IMR-90 (cell line): Measurements from ENCODE around the gene CCDC40. TPM values are rescaled to one million over a fixed set of nuclear protein-coding genes. Genes with fewer than 3 reads are reported as not detected.

Source experiments
- ATAC-seq: fragments of 200-7000 bp; cut with Tn5 transposase; 2 replicates; pipeline ENCODE4 v1.9.1; 2020; ENCODE audit warnings: low read depth, mild to moderate bottlenecking, moderate library complexity
- BruUV-seq: library from RNA; stranded (reverse); fragments of 400-500 nt; replicated peaks from 2 replicates; lab custom pipeline; 2021; lab: Mats Ljungman, UMichigan
- CTCF ChIA-PET: fragments of 300-600 bp; formaldehyde crosslinking; extraction: SDS; loops from one replicate; lab custom pipeline; 2021; ENCODE audit warnings: antibody characterized with exemption; lab: Yijun Ruan, JAX
- POLR2A ChIA-PET: fragments of 300-600 bp; sonication (Branson Sonifier 250); formaldehyde crosslinking; loops from one replicate; lab custom pipeline; 2022; ENCODE audit warnings: antibody characterized with exemption; ENCODE audit not compliant: unreplicated experiment; lab: Charles Lee
- DNase-seq: peaks from one replicate; pipeline ENCODE4 v3.0.0; 2013
- H2AFZ ChIP-seq: replicated peaks from 2 replicates; pipeline ENCODE3; 2013; ENCODE audit warnings: low read length, mild to moderate bottlenecking; ENCODE audit not compliant: poor library complexity
- H2AK5ac ChIP-seq: 2 replicates; pipeline ENCODE4 v1.6.1; 2013; ENCODE audit warnings: low read depth, low read length, inconsistent platforms
- H2AK9ac ChIP-seq: replicated peaks from 2 replicates; pipeline ENCODE3; 2013; ENCODE audit warnings: mild to moderate bottlenecking, low read depth, low read length, moderate library complexity; ENCODE audit not compliant: poor library complexity
- H2BK120ac ChIP-seq: 2 replicates; pipeline ENCODE4 v1.6.1; 2013; ENCODE audit warnings: low read depth, low read length, inconsistent platforms
- H2BK15ac ChIP-seq: 3 replicates; pipeline ENCODE4 v1.6.1; 2013; ENCODE audit warnings: low read depth, low read length, inconsistent platforms
- H2BK20ac ChIP-seq: 2 replicates; pipeline ENCODE4 v1.6.1; 2013; ENCODE audit warnings: low read depth, mild to moderate bottlenecking, inconsistent platforms, low read length, moderate library complexity
- H2BK5ac ChIP-seq: 2 replicates; pipeline ENCODE4 v1.6.1; 2013; ENCODE audit warnings: mild to moderate bottlenecking, low read depth, low read length, inconsistent platforms; ENCODE audit not compliant: poor library complexity, severe bottlenecking
- H3K14ac ChIP-seq: replicated peaks from 2 replicates; pipeline ENCODE4 v1.6.1; 2013; ENCODE audit warnings: low read depth, low read length, inconsistent platforms
- H3K18ac ChIP-seq: 2 replicates; pipeline ENCODE4 v1.6.1; 2013; ENCODE audit warnings: low read depth, low read length, control low read depth
- H3K23ac ChIP-seq: 2 replicates; pipeline ENCODE4 v1.6.1; 2013; ENCODE audit warnings: low read depth, low read length, inconsistent platforms
- H3K27ac ChIP-seq: 2 replicates; pipeline ENCODE4 v1.5.1; 2013; ENCODE audit warnings: mild to moderate bottlenecking, control low read depth, low read length; ENCODE audit not compliant: insufficient read depth
- H3K27me3 ChIP-seq: 2 replicates; pipeline ENCODE4 v1.6.1; 2013; ENCODE audit warnings: low read length; ENCODE audit not compliant: control insufficient read depth, insufficient read depth
- H3K36me3 ChIP-seq: 2 replicates; pipeline ENCODE4 v1.6.1; 2013; ENCODE audit warnings: low read length, mixed read lengths; ENCODE audit not compliant: control insufficient read depth, insufficient read depth
- H3K4ac ChIP-seq: 2 replicates; pipeline ENCODE4 v1.6.1; 2013; ENCODE audit warnings: low read depth, low read length, inconsistent platforms
- H3K4me1 ChIP-seq: 2 replicates; pipeline ENCODE4 v1.6.1; 2013; ENCODE audit warnings: low read length, mixed read lengths; ENCODE audit not compliant: control insufficient read depth, insufficient read depth
- H3K4me2 ChIP-seq: 2 replicates; pipeline ENCODE4 v1.6.1; 2013; ENCODE audit warnings: low read depth, mild to moderate bottlenecking, control low read depth, low read length, moderate library complexity
- H3K4me3 ChIP-seq: 2 replicates; pipeline ENCODE4 v1.5.1; 2013; ENCODE audit warnings: low read depth, mild to moderate bottlenecking, control low read depth, low read length, moderate library complexity; ENCODE audit not compliant: insufficient read depth
- H3K56ac ChIP-seq: 2 replicates; pipeline ENCODE4 v1.6.1; 2013; ENCODE audit warnings: low read length, inconsistent platforms; ENCODE audit not compliant: insufficient read depth; ENCODE audit errors: extremely low read depth
- H3K79me1 ChIP-seq, 2 experiments: 2 replicates each; pipeline ENCODE4 v1.6.1; 2013; ENCODE audit warnings: low read length in 2 of 2, inconsistent platforms in 1 of 2, low read depth in 1 of 2
- H3K9ac ChIP-seq: 2 replicates; pipeline ENCODE4 v1.6.1; 2013; ENCODE audit warnings: low read depth, low read length, control low read depth
- H3K9me1 ChIP-seq: 2 replicates; pipeline ENCODE4 v1.6.1; 2013; ENCODE audit warnings: low read length, inconsistent platforms; ENCODE audit not compliant: insufficient read depth
- H3K9me3 ChIP-seq: 2 replicates; pipeline ENCODE4 v1.6.1; 2013; ENCODE audit warnings: low read length; ENCODE audit not compliant: control insufficient read depth, insufficient read depth
- H4K20me1 ChIP-seq: 2 replicates; pipeline ENCODE4 v1.6.1; 2013; ENCODE audit warnings: low read length, inconsistent platforms; ENCODE audit not compliant: insufficient read depth
- H4K5ac ChIP-seq: 2 replicates; pipeline ENCODE4 v1.6.1; 2013; ENCODE audit warnings: mild to moderate bottlenecking, low read depth, low read length, control low read depth
- H4K8ac ChIP-seq, 2 experiments: 2 replicates each; pipeline ENCODE4 v1.6.1; 2013; ENCODE audit warnings: low read depth in 2 of 2, low read length in 2 of 2, control low read depth in 1 of 2, inconsistent platforms in 1 of 2
- H4K91ac ChIP-seq: 2 replicates; pipeline ENCODE4 v1.6.1; 2013; ENCODE audit warnings: low read depth, low read length, inconsistent platforms; ENCODE audit not compliant: insufficient read depth
- BHLHE40 ChIP-seq: fragments of 150-350 bp; IDR thresholded peaks from 2 replicates; pipeline ENCODE4 v1.6.1; 2016; ENCODE audit warnings: mild to moderate bottlenecking, low read depth, low read length
- CEBPB ChIP-seq: IDR thresholded peaks from 2 replicates; pipeline ENCODE4 v1.6.1; 2012; ENCODE audit warnings: low read depth, low read length, improper control_type of control experiment
- CHD1 ChIP-seq: IDR thresholded peaks from 2 replicates; pipeline ENCODE4 v1.6.1; 2012; ENCODE audit warnings: low read depth, low read length, improper control_type of control experiment
- FOS ChIP-seq: fragments of 150-350 bp; IDR thresholded peaks from 2 replicates; pipeline ENCODE4 v1.6.1; 2016; ENCODE audit warnings: low read depth, low read length
- MAFK ChIP-seq: IDR thresholded peaks from 2 replicates; pipeline ENCODE4 v1.6.1; 2012; ENCODE audit warnings: low read depth, low read length, improper control_type of control experiment
- MAZ ChIP-seq: IDR thresholded peaks from 2 replicates; pipeline ENCODE4 v1.6.1; 2012; ENCODE audit warnings: low read depth, mild to moderate bottlenecking, low read length, improper control_type of control experiment, moderate library complexity, borderline replicate concordance
- NFE2L2 ChIP-seq: fragments of 150-350 bp; IDR thresholded peaks from 2 replicates; pipeline ENCODE4 v1.6.1; 2016; ENCODE audit warnings: low read depth, mild to moderate bottlenecking, low read length
- POLR2A ChIP-seq: IDR thresholded peaks from 2 replicates; pipeline ENCODE4 v1.6.1; 2012; ENCODE audit warnings: mild to moderate bottlenecking, low read depth, low read length
- RAD21 ChIP-seq: IDR thresholded peaks from 2 replicates; pipeline ENCODE4 v1.6.1; 2012; ENCODE audit warnings: low read length, improper control_type of control experiment
- RCOR1 ChIP-seq: IDR thresholded peaks from 2 replicates; pipeline ENCODE4 v1.6.1; 2012; ENCODE audit warnings: mild to moderate bottlenecking, low read length, improper control_type of control experiment; ENCODE audit not compliant: insufficient replicate concordance
- RFX5 ChIP-seq: IDR thresholded peaks from 2 replicates; pipeline ENCODE4 v1.8.0; 2012; ENCODE audit warnings: low read depth, mild to moderate bottlenecking, low read length, moderate library complexity
- SMC3 ChIP-seq: fragments of 150-350 bp; IDR thresholded peaks from 2 replicates; pipeline ENCODE4 v1.6.1; 2016; ENCODE audit warnings: low read depth, mild to moderate bottlenecking, antibody characterized with exemption, low read length, moderate library complexity
- USF2 ChIP-seq: fragments of 150-350 bp; IDR thresholded peaks from 2 replicates; pipeline ENCODE4 v1.6.1; 2017; ENCODE audit warnings: mild to moderate bottlenecking, antibody characterized with exemption, low read length, low read depth
- WGBS, 2 experiments: methylation state at CpG; one replicate each; pipeline versions ENCODE4 v1.1.5 to v1.1.7; 2013; ENCODE audit warnings: missing lambda C conversion rate in 2 of 2; ENCODE audit not compliant: insufficient read length in 1 of 2; ENCODE audit errors: extremely low coverage in 2 of 2; 5-methylcytosine and 5-hydroxymethylcytosine counted together
- dilution Hi-C: fragments of 300-500 bp; cut with HindIII; formaldehyde crosslinking; loops from one replicate; pipeline ENCODE4 v1.14.3; 2018; ENCODE audit warnings: low sequenced_read_pairs; ENCODE audit not compliant: unreplicated experiment
- in situ Hi-C: fragments of 300-500 bp; cut with MboI; formaldehyde crosslinking; loops from 3 replicates; pipeline ENCODE4 v1.14.3; 2019; ENCODE audit warnings: low sequenced_read_pairs, inconsistent platforms, mixed read lengths
- intact Hi-C: fragments of 100-400 bp; cut with micrococcal nuclease; formaldehyde crosslinking; loops from 2 replicates; pipeline ENCODE4 v1.10.0; 2022
- polyA plus RNA-seq, 3 experiments: library from polyadenylated mRNA; depleted of rRNA; stranded (reverse); fragments of >200 nt; gene quantifications; 2 replicates each; pipeline ENCODE4 v1.2.3, GENCODE V29; 2012; ENCODE audit warnings: low replicate concordance in 1 of 3
- total RNA-seq: library from RNA; depleted of rRNA; stranded (reverse); fragments of >200 nt; gene quantifications from 2 replicates; pipeline ENCODE4 v1.2.3, GENCODE V29; 2012
- TF ChIP-seq, protein P1 (sequence below): fragments of 150-350 bp; IDR thresholded peaks from 2 replicates; pipeline ENCODE4 v1.6.1; 2016; ENCODE audit warnings: low read depth, mild to moderate bottlenecking, low read length, moderate library complexity, borderline replicate concordance
- TF ChIP-seq, protein P2 (sequence below): conservative IDR thresholded peaks from 2 replicates; pipeline ENCODE4 v1.5.1; 2012; ENCODE audit warnings: mild to moderate bottlenecking, low read depth, low read length, improper control_type of control experiment

CCDC40 gene
- total and polyA plus RNA-seq, 2 of the 4 experiments (the other 2 are of a cell fraction): 0.90 to 4.7 TPM

DNA sequence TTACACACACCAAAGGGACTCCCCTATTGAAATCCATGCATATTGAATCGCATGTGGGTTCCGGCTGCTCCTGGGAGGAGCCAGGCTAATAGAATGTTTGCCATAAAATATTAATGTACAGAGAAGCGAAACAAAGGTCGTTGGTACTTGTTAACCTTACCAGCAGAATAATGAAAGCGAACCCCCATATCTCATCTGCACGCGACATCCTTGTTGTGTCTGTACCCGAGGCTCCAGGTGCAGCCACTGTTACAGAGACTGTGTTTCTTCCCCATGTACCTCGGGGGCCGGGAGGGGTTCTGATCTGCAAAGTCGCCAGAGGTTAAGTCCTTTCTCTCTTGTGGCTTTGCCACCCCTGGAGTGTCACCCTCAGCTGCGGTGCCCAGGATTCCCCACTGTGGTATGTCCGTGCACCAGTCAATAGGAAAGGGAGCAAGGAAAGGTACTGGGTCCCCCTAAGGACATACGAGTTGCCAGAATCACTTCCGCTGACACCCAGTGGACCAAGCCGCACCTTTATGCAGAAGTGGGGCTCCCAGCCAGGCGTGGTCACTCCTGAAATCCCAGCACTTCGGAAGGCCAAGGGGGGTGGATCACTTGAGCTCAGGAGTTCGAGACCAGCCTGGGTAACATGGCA lies 67.1 kb downstream of the CCDC40 start:
- H3K23ac ChIP-seq: no peak overlapping the region
- H2BK15ac ChIP-seq: no peak overlapping the region
- H3K9ac ChIP-seq: no peak overlapping the region
- H4K8ac ChIP-seq: no peak overlapping the region
- H3K9me1 ChIP-seq: peaks cover 8% of the 10 kb centered on the region
- H3K14ac ChIP-seq: no peak overlapping the region
- no peak overlapping the region for H3K56ac ChIP-seq
- H3K27ac ChIP-seq: no peak overlapping the region
- no peak overlapping the region for H3K18ac ChIP-seq
- no peak for ATAC-seq
- H2BK20ac ChIP-seq: no peak overlapping the region
- no peak for DNase-seq
- ChIA-PET CTCF (interaction anchor here (0.6 kb wide), 1 partner anchor 24 kb away, joined by 4 read pairs; no protein-coding TSS in a partner anchor), POLR2A (no interaction called here)
- TF ChIP-seq POLR2A (no peak), USF2 (no peak), RCOR1 (no peak), RFX5 (no peak), RAD21 (no peak), MAZ (no peak), CHD1 (no peak), SMC3 (no peak), CEBPB (no peak), MAFK (no peak), NFE2L2 (no peak), FOS (no peak), BHLHE40 (no peak)
- TF ChIP-seq, protein P1, sequence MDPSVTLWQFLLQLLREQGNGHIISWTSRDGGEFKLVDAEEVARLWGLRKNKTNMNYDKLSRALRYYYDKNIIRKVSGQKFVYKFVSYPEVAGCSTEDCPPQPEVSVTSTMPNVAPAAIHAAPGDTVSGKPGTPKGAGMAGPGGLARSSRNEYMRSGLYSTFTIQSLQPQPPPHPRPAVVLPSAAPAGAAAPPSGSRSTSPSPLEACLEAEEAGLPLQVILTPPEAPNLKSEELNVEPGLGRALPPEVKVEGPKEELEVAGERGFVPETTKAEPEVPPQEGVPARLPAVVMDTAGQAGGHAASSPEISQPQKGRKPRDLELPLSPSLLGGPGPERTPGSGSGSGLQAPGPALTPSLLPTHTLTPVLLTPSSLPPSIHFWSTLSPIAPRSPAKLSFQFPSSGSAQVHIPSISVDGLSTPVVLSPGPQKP: no peak
- TF ChIP-seq, protein P2, sequence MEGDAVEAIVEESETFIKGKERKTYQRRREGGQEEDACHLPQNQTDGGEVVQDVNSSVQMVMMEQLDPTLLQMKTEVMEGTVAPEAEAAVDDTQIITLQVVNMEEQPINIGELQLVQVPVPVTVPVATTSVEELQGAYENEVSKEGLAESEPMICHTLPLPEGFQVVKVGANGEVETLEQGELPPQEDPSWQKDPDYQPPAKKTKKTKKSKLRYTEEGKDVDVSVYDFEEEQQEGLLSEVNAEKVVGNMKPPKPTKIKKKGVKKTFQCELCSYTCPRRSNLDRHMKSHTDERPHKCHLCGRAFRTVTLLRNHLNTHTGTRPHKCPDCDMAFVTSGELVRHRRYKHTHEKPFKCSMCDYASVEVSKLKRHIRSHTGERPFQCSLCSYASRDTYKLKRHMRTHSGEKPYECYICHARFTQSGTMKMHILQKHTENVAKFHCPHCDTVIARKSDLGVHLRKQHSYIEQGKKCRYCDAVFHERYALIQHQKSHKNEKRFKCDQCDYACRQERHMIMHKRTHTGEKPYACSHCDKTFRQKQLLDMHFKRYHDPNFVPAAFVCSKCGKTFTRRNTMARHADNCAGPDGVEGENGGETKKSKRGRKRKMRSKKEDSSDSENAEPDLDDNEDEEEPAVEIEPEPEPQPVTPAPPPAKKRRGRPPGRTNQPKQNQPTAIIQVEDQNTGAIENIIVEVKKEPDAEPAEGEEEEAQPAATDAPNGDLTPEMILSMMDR: no peak
- H2AFZ ChIP-seq: no peak overlapping the region
- H3K27me3 ChIP-seq: no peaks in the 10 kb centered on the region
- H3K36me3 ChIP-seq: no peaks in the 10 kb centered on the region
- peak overlapping the region; percentile 58 for H2AK9ac ChIP-seq
- H4K91ac ChIP-seq: no peak overlapping the region
- H3K4ac ChIP-seq: no peak overlapping the region
- no peak overlapping the region for H2BK120ac ChIP-seq
- no peak overlapping the region for H2BK5ac ChIP-seq
- H3K4me1 ChIP-seq: peaks cover 6% of the 10 kb centered on the region
- no peaks in the 10 kb centered on the region for H3K9me3 ChIP-seq
- no peaks in the 10 kb centered on the region for H4K20me1 ChIP-seq
- no TSS peak for BruUV-seq
- no peak overlapping the region for H3K4me2 ChIP-seq
- no peak overlapping the region for H3K4me3 ChIP-seq
- peaks cover 0 to 14% of the 10 kb centered on the region in 2 experiments; a peak in 3 of 4 replicates for H3K79me1 ChIP-seq
- H2AK5ac ChIP-seq: no peak overlapping the region
- in situ Hi-C loops (no loop called here), dilution Hi-C loops (no loop called here), intact Hi-C loops (loop anchor here (5.0 kb wide), 1 partner anchor 44 kb away; the partner anchor contains the start of gene EIF4A3)
- no peak overlapping the region for H4K5ac ChIP-seq
- WGBS, 2 experiments: 76% methylated on average over 8 of the region's 19 CpGs; no CpG with 5 or more reads in 1 of the 2 experiments
